OCI-LY7 (cell line): ENCODE measurements around the gene CTBP1.

Source experiments
- CTCF ChIP-seq: fragments of 200-600 bp; sonication (generic); conservative IDR thresholded peaks from 2 replicates; pipeline ENCODE4 v1.5.1; 2014; ENCODE audit warnings: mild to moderate bottlenecking, antibody characterized with exemption, low read length, moderate library complexity, mixed read lengths
- EZH2phosphoT487 ChIP-seq: fragments of 200-600 bp; sonication (generic); IDR thresholded peaks from 2 replicates; pipeline ENCODE4 v1.6.1; 2018; ENCODE audit warnings: low read depth, borderline replicate concordance, mild to moderate bottlenecking, mixed run types, antibody characterized with exemption, low read length, moderate library complexity, mixed read lengths

GRCh38 chr4:1192493-1193205, 56.3 kb downstream of the CTBP1 start:
- TF ChIP-seq CTCF: no peak
- no peak for TF ChIP-seq EZH2phosphoT487
